ENCODE data around the gene ASXL3.

Gene ASXL3

DNA sequence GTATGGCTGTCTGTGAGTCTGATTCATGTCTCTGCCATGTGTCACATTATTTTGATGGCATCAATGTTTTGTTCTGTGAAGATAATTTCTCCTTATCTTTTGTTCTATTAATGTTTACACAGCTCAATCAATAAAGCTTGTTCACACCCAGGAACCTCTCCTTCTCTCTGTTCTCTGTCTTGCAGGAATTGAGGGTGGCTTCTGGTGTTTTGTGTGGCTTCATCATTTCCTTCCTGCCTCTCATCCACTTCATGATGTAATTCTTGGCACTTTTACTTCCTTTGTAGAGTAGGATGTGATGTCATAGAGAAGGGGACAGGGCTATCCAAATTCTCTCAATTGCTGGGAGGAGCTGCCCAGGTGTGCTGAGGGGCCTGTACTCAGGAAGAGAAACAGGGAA, 27.2 kb downstream of the ASXL3 start:
- Histone ChIP-seq H3K36me3 (ENCODE audit: control insufficient read depth, insufficient read depth, low read length) (no peaks in the 10 kb centered on the region), H3K9me3 (ENCODE audit: control insufficient read depth, low read length) (no peaks in the 10 kb centered on the region), H3K27me3 (ENCODE audit: control insufficient read depth, insufficient read depth, low read length, poor library complexity, severe bottlenecking) (no peaks in the 10 kb centered on the region), H3K4me3 (ENCODE audit: insufficient read depth, low read depth, low read length) (no peak overlapping the region), H3K4me1 (ENCODE audit: control insufficient read depth, insufficient read depth, low read length) (peaks cover 4% of the 10 kb centered on the region), H3K27ac (ENCODE audit: insufficient read depth, low read depth, low read length, poor library complexity, severe bottlenecking) (no peak overlapping the region)

- H3K4me1 ChIP-seq (ENCODE audit: control insufficient read depth, insufficient read depth, low read length), result peaks cover 4% of the 10 kb centered on the region
- no peaks in the 10 kb centered on the region for H3K27me3 ChIP-seq (ENCODE audit: control insufficient read depth, insufficient read depth, low read length, poor library complexity, severe bottlenecking)
- no peaks in the 10 kb centered on the region for H3K9me3 ChIP-seq (ENCODE audit: control insufficient read depth, low read length)
- H3K4me3 ChIP-seq (ENCODE audit: insufficient read depth, low read depth, low read length), result no peak overlapping the region
- no peaks in the 10 kb centered on the region for H3K36me3 ChIP-seq (ENCODE audit: control insufficient read depth, insufficient read depth, low read length)
- H3K27ac ChIP-seq (ENCODE audit: insufficient read depth, low read depth, low read length, poor library complexity, severe bottlenecking), result no peak overlapping the region
Measured at GRCh38 chr18:33606621-33607020, 28.6 kb downstream of the ASXL3 start.

- H3K4me3 ChIP-seq (ENCODE audit: insufficient read depth, low read depth, low read length), result no peak overlapping the region
- no peak overlapping the region for H3K27ac ChIP-seq (ENCODE audit: insufficient read depth, low read depth, low read length, poor library complexity, severe bottlenecking)
- H3K9me3 ChIP-seq (ENCODE audit: control insufficient read depth, low read length), result no peaks in the 10 kb centered on the region
- 98 to 99% methylated on average over 3 of the region's 3 CpGs for WGBS, 2 experiments
- no peaks in the 10 kb centered on the region for H3K27me3 ChIP-seq (ENCODE audit: control insufficient read depth, insufficient read depth, low read length, poor library complexity, severe bottlenecking)
- H3K36me3 ChIP-seq (ENCODE audit: control insufficient read depth, insufficient read depth, low read length), result no peaks in the 10 kb centered on the region
- peaks cover under 1% of the 10 kb centered on the region for H3K4me1 ChIP-seq (ENCODE audit: control insufficient read depth, insufficient read depth, low read length)
Measured at GRCh38 chr18:33611525-33612135, 33.6 kb downstream of the ASXL3 start.

DNA sequence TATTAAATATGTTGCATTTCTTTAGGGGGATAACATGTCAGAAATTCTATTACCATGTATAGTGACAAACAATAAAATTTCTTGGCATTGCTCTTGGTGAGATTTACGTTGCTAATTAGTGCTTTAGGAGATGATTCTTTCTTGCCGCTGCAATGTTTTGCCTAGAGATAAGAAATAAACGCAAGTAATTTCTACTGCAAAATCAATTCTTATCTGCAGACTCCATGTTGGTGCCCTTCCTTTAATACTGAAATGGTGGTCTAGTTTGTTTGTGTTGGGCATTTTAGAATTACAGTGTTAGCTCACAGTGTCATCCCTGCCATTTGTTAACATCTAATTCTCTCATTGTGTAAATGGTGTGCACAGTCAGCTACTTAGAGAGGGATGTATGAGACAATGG, 34.6 kb downstream of the ASXL3 start:
- Histone ChIP-seq H3K9me3 (ENCODE audit: control insufficient read depth, low read length) (no peaks in the 10 kb centered on the region), H3K27me3 (ENCODE audit: control insufficient read depth, insufficient read depth, low read length, poor library complexity, severe bottlenecking) (no peaks in the 10 kb centered on the region), H3K27ac (ENCODE audit: insufficient read depth, low read depth, low read length, poor library complexity, severe bottlenecking) (no peak overlapping the region), H3K4me1 (ENCODE audit: control insufficient read depth, insufficient read depth, low read length) (no peaks in the 10 kb centered on the region), H3K4me3 (ENCODE audit: insufficient read depth, low read depth, low read length) (no peak overlapping the region), H3K36me3 (ENCODE audit: control insufficient read depth, insufficient read depth, low read length) (no peaks in the 10 kb centered on the region)
- 96 to 98% methylated on average over 3 of the region's 3 CpGs for WGBS, 2 experiments

GRCh38 chr18:33616556-33616955, 38.5 kb downstream of the ASXL3 start:
- Histone ChIP-seq H3K27me3 (ENCODE audit: control insufficient read depth, insufficient read depth, low read length, poor library complexity, severe bottlenecking) (no peaks in the 10 kb centered on the region), H3K9me3 (ENCODE audit: control insufficient read depth, low read length) (no peaks in the 10 kb centered on the region), H3K27ac (ENCODE audit: insufficient read depth, low read depth, low read length, poor library complexity, severe bottlenecking) (no peak overlapping the region), H3K4me3 (ENCODE audit: insufficient read depth, low read depth, low read length) (no peak overlapping the region), H3K4me1 (ENCODE audit: control insufficient read depth, insufficient read depth, low read length) (no peaks in the 10 kb centered on the region), H3K36me3 (ENCODE audit: control insufficient read depth, insufficient read depth, low read length) (no peaks in the 10 kb centered on the region)
- 95 to 98% methylated on average over 3 of the region's 3 CpGs for WGBS, 2 experiments

GRCh38 chr18:33627114-33627513, 49.1 kb downstream of the ASXL3 start:
- H3K9me3 ChIP-seq (ENCODE audit: control insufficient read depth, low read length), result no peaks in the 10 kb centered on the region
- 94 to 95% methylated on average over 3 of the region's 3 CpGs for WGBS, 2 experiments

GRCh38 chr18:33630476-33630875, 52.5 kb downstream of the ASXL3 start:
- Histone ChIP-seq H3K4me1 (ENCODE audit: control insufficient read depth, insufficient read depth, low read length) (no peaks in the 10 kb centered on the region), H3K36me3 (ENCODE audit: control insufficient read depth, insufficient read depth, low read length) (no peaks in the 10 kb centered on the region), H3K4me3 (ENCODE audit: insufficient read depth, low read depth, low read length) (no peak overlapping the region), H3K9me3 (ENCODE audit: control insufficient read depth, low read length) (no peaks in the 10 kb centered on the region), H3K27me3 (ENCODE audit: control insufficient read depth, insufficient read depth, low read length, poor library complexity, severe bottlenecking) (no peaks in the 10 kb centered on the region), H3K27ac (ENCODE audit: insufficient read depth, low read depth, low read length, poor library complexity, severe bottlenecking) (no peak overlapping the region)
- WGBS, 2 experiments, result 100% methylated on average over 1 of the region's 1 CpG; no CpG with 5 or more reads in 1 of the 2 experiments

More at GRCh38 chr18:33627114-33627513, 49.1 kb downstream of the ASXL3 start:
- H3K27ac ChIP-seq (ENCODE audit: insufficient read depth, low read depth, low read length, poor library complexity, severe bottlenecking), result no peak overlapping the region
- H3K4me1 ChIP-seq (ENCODE audit: control insufficient read depth, insufficient read depth, low read length), result no peaks in the 10 kb centered on the region
- no peaks in the 10 kb centered on the region for H3K36me3 ChIP-seq (ENCODE audit: control insufficient read depth, insufficient read depth, low read length)
- H3K27me3 ChIP-seq (ENCODE audit: control insufficient read depth, insufficient read depth, low read length, poor library complexity, severe bottlenecking), result no peaks in the 10 kb centered on the region
- H3K4me3 ChIP-seq (ENCODE audit: insufficient read depth, low read depth, low read length), result no peak overlapping the region

GRCh38 chr18:33641141-33641540, 63.1 kb downstream of the ASXL3 start:
- H3K9me3 ChIP-seq (ENCODE audit: control insufficient read depth, low read length), result no peaks in the 10 kb centered on the region
- H3K4me1 ChIP-seq (ENCODE audit: control insufficient read depth, insufficient read depth, low read length), result no peaks in the 10 kb centered on the region
- 60 to 84% methylated on average over 1 to 3 of the region's 3 CpGs for WGBS, 2 experiments
- H3K27ac ChIP-seq (ENCODE audit: insufficient read depth, low read depth, low read length, poor library complexity, severe bottlenecking), result no peak overlapping the region
- no peaks in the 10 kb centered on the region for H3K27me3 ChIP-seq (ENCODE audit: control insufficient read depth, insufficient read depth, low read length, poor library complexity, severe bottlenecking)
- H3K36me3 ChIP-seq (ENCODE audit: control insufficient read depth, insufficient read depth, low read length), result no peaks in the 10 kb centered on the region
- no peak overlapping the region for H3K4me3 ChIP-seq (ENCODE audit: insufficient read depth, low read depth, low read length)

DNA sequence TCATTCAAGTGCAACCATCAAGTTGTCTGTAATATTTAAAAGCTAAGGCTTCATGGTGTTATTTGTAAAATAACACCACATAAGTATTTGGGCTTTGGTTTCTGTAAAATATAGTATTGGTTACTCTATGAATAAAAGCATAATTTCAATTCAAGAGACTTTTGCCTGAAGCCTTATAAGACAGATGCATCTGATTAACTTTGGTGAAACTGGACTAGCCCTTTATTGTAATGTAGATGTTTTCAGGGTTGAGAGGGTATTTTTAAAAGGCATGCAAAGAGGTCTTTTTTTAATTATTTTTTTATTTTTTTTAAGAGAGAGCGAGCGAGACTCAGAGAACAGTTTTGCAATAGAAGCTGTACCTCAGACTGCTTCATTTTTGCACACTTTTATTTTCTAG, 66.5 kb downstream of the ASXL3 start:
- Histone ChIP-seq H3K9me3 (ENCODE audit: control insufficient read depth, low read length) (no peaks in the 10 kb centered on the region), H3K36me3 (ENCODE audit: control insufficient read depth, insufficient read depth, low read length) (no peaks in the 10 kb centered on the region), H3K4me1 (ENCODE audit: control insufficient read depth, insufficient read depth, low read length) (no peaks in the 10 kb centered on the region), H3K4me3 (ENCODE audit: insufficient read depth, low read depth, low read length) (no peak overlapping the region), H3K27me3 (ENCODE audit: control insufficient read depth, insufficient read depth, low read length, poor library complexity, severe bottlenecking) (no peaks in the 10 kb centered on the region), H3K27ac (ENCODE audit: insufficient read depth, low read depth, low read length, poor library complexity, severe bottlenecking) (no peak overlapping the region)
- 86 to 93% methylated on average over 2 of the region's 2 CpGs for WGBS, 2 experiments

GRCh38 chr18:33647365-33647764, 69.3 kb downstream of the ASXL3 start:
- H3K36me3 ChIP-seq (ENCODE audit: control insufficient read depth, insufficient read depth, low read length), result no peaks in the 10 kb centered on the region
- no peaks in the 10 kb centered on the region for H3K27me3 ChIP-seq (ENCODE audit: control insufficient read depth, insufficient read depth, low read length, poor library complexity, severe bottlenecking)
- no peaks in the 10 kb centered on the region for H3K9me3 ChIP-seq (ENCODE audit: control insufficient read depth, low read length)
- 79 to 94% methylated on average over 1 of the region's 1 CpG for WGBS, 2 experiments
- H3K4me3 ChIP-seq (ENCODE audit: insufficient read depth, low read depth, low read length), result no peak overlapping the region
- no peak overlapping the region for H3K27ac ChIP-seq (ENCODE audit: insufficient read depth, low read depth, low read length, poor library complexity, severe bottlenecking)
- no peaks in the 10 kb centered on the region for H3K4me1 ChIP-seq (ENCODE audit: control insufficient read depth, insufficient read depth, low read length)

DNA sequence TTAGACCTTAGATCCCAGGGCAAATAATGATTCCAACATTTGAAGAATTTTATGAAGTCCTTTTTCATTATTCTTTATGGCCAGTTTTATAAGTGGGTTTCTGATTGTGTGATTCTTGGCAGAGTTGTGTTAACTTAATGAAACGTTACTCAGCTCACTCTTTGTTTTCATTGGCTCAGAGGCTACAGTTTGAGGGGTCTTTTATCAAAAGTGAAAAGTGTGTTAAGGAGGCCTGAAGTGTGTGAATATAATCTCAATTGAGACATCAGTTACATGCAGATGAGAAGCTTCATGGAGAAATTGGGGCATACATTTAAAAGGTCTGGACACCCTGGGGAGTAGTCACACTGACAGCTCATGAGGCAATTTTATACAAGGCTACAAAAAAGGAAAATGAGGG, 74.6 kb downstream of the ASXL3 start:
- no peak overlapping the region for H3K4me3 ChIP-seq (ENCODE audit: insufficient read depth, low read depth, low read length)
- H3K4me1 ChIP-seq (ENCODE audit: control insufficient read depth, insufficient read depth, low read length), result no peaks in the 10 kb centered on the region
- no peak overlapping the region for H3K27ac ChIP-seq (ENCODE audit: insufficient read depth, low read depth, low read length, poor library complexity, severe bottlenecking)
- H3K27me3 ChIP-seq (ENCODE audit: control insufficient read depth, insufficient read depth, low read length, poor library complexity, severe bottlenecking), result no peaks in the 10 kb centered on the region
- no peaks in the 10 kb centered on the region for H3K36me3 ChIP-seq (ENCODE audit: control insufficient read depth, insufficient read depth, low read length)
- 77 to 87% methylated on average over 1 of the region's 1 CpG for WGBS, 2 experiments
- H3K9me3 ChIP-seq (ENCODE audit: control insufficient read depth, low read length), result no peaks in the 10 kb centered on the region
